GM23248 (cell line): ENCODE measurements around the gene EIF4G3. TPM values are rescaled to one million over a fixed set of nuclear protein-coding genes. Genes with fewer than 3 reads are reported as not detected.

Experiments
- DNase-seq: peaks from one replicate; pipeline ENCODE4 v3.0.0-alpha.2; 2015
- H2AFZ ChIP-seq: fragments of 200-600 bp; sonication (generic); 2 replicates; pipeline ENCODE4 v1.6.1; 2016; ENCODE audit warnings: antibody characterized with exemption
- H3F3A ChIP-seq: fragments of 200-600 bp; sonication (generic); 2 replicates; pipeline ENCODE4 v1.6.1; 2016; ENCODE audit warnings: mild to moderate bottlenecking, antibody characterized with exemption, mixed run types; ENCODE audit not compliant: insufficient read depth
- H3K27ac ChIP-seq: fragments of 200-600 bp; sonication (generic); 2 replicates; pipeline ENCODE4 v1.5.1; 2016; ENCODE audit warnings: mild to moderate bottlenecking
- H3K27me3 ChIP-seq: fragments of 200-600 bp; sonication (generic); replicated peaks from 2 replicates; pipeline ENCODE4 v1.6.1; 2016; ENCODE audit warnings: mild to moderate bottlenecking; ENCODE audit not compliant: insufficient read depth
- H3K36me3 ChIP-seq: fragments of 200-600 bp; sonication (generic); 2 replicates; pipeline ENCODE4 v1.6.1; 2016; ENCODE audit warnings: low read depth, mild to moderate bottlenecking
- H3K4me1 ChIP-seq: fragments of 200-600 bp; sonication (generic); 2 replicates; pipeline ENCODE4 v1.6.1; 2016; ENCODE audit warnings: mild to moderate bottlenecking; ENCODE audit not compliant: insufficient read depth
- H3K4me2 ChIP-seq: fragments of 200-600 bp; sonication (generic); one replicate; pipeline ENCODE4 v1.6.1; 2016; ENCODE audit warnings: mild to moderate bottlenecking; ENCODE audit not compliant: unreplicated experiment
- H3K4me3 ChIP-seq: fragments of 200-600 bp; sonication (generic); 2 replicates; pipeline ENCODE4 v1.5.1; 2016; ENCODE audit warnings: mild to moderate bottlenecking
- H3K79me2 ChIP-seq: fragments of 200-600 bp; sonication (generic); 2 replicates; pipeline ENCODE4 v1.6.1; 2016; ENCODE audit warnings: mild to moderate bottlenecking; ENCODE audit not compliant: insufficient read depth
- H3K9ac ChIP-seq: fragments of 200-600 bp; sonication (generic); 2 replicates; pipeline ENCODE4 v1.6.1; 2016; ENCODE audit warnings: mild to moderate bottlenecking
- H3K9me2 ChIP-seq: fragments of 200-600 bp; sonication (generic); 2 replicates; pipeline ENCODE4 v1.6.1; 2016; ENCODE audit warnings: mixed run types, mild to moderate bottlenecking, moderate library complexity; ENCODE audit not compliant: insufficient read depth
- H3K9me3 ChIP-seq: fragments of 200-600 bp; sonication (generic); one replicate; pipeline ENCODE4 v1.6.1; 2017; ENCODE audit warnings: low read depth
- H4K20me1 ChIP-seq: fragments of 200-600 bp; sonication (generic); 2 replicates; pipeline ENCODE4 v1.6.0; 2016; ENCODE audit not compliant: insufficient read depth
- EZH2 ChIP-seq: fragments of 200-600 bp; sonication (generic); IDR thresholded peaks from 2 replicates; pipeline ENCODE4 v1.6.1; 2018; ENCODE audit warnings: antibody characterized with exemption, mild to moderate bottlenecking; ENCODE audit not compliant: insufficient read depth, poor library complexity, severe bottlenecking
- EZH2phosphoT487 ChIP-seq: fragments of 200-600 bp; sonication (generic); IDR thresholded peaks from 2 replicates; pipeline ENCODE4 v1.6.1; 2018; ENCODE audit warnings: antibody characterized with exemption, moderate library complexity, mild to moderate bottlenecking, low read depth; ENCODE audit not compliant: insufficient read depth
- WGBS, 2 experiments: methylation state at CpG; one replicate each; pipeline ENCODE4 v1.1.6; 2015 to 2017; ENCODE audit warnings: low lambda C conversion rate in 2 of 2, low coverage in 1 of 2; ENCODE audit errors: missing lambda C conversion rate in 2 of 2; 5-methylcytosine and 5-hydroxymethylcytosine counted together
- in situ Hi-C: fragments of 300-500 bp; cut with MboI; formaldehyde crosslinking; loops from 2 replicates; pipeline ENCODE4 v1.15.0; 2020
- polyA plus RNA-seq: library from polyadenylated mRNA; unstranded; fragments of >200 nt; fragmentation: Nextera tagmentation; extraction: Ambion mirVana; gene quantifications from 2 replicates; pipeline ENCODE4 v1.2.1, GENCODE V29; 2016
- total RNA-seq: library from RNA; depleted of rRNA; stranded (reverse); fragments of >200 nt; shearing (Covaris generic); gene quantifications from 2 replicates; pipeline ENCODE4 v1.2.3, GENCODE V29; 2014

EIF4G3 gene
- total and polyA plus RNA-seq, 2 experiments from 2014 or later = 24.0 to 43.1 TPM

DNA sequence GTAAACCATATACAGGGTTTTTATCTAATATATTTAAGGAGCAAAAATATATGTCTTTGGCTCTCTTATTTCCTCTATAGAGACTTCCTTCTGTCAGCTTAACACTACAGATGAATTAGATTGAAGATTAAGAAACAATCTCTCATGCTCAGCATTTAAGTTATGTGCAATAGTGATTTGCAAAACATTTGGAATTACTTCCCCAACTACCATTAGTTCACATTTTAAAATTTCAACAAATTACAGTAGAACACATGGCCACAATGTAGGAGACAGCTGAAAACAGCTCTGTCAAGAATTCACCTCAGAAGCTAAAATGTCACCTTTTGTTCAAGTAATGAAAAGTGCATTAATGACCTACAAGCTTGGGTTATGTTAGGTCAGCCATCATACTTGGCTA, 177.9 kb downstream of the EIF4G3 start:
- Histone ChIP-seq H3K9me3 (no peaks in the 10 kb centered on the region), H3K4me2 (no peak overlapping the region), H3F3A (no peaks in the 10 kb centered on the region), H3K79me2 (peaks cover 70% of the 10 kb centered on the region), H3K4me3 (no peak overlapping the region), H3K9me2 (no peaks in the 10 kb centered on the region), H3K27ac (no peak overlapping the region), H3K27me3 (no peaks in the 10 kb centered on the region), H3K9ac (no peak overlapping the region), H2AFZ (no peak overlapping the region), H3K36me3 (0 out of 2 replicates have a peak, but pooled peaks cover 5% of the 10 kb centered on the region), H3K4me1 (0 out of 2 replicates have a peak, but pooled peaks cover 4% of the 10 kb centered on the region), H4K20me1 (no peaks in the 10 kb centered on the region; the same call in 1 of the 2 replicates)
- no peak for TF ChIP-seq EZH2
- TF ChIP-seq EZH2phosphoT487 = no peak
- in situ Hi-C loops = loop anchor here (25.0 kb wide), 1 partner anchor 188 kb away; the partner anchor contains the start of gene EIF4G3
- DNase-seq = no peak

DNA sequence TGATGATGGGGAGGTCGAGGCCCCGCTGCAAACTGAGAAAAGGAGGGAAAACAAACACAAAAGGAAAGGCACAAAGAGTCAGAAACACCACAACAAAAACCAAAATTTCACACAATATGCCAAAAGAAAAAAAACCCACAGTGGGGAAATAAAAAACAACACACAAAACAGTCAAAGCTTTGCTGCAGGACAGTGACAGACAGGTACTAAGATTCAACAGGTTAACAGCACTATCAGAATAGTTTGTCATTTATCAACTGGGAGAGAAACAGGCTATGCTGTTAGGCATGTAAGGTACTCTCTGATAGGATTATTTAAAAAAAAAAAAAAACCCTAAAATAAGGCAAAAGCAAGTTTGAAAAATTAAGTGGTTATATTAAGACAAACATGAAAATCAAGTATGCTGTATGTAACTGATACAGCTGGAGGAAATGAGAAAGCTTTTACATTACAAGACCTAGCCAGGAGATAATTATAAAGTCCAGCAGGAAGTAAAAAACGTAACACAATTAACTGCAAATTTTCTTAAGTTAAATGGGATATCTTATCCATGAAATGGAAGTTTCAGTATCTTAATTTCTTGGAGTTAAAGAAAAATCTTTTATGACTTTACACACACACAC, 179.0 kb downstream of the EIF4G3 start:
- H3K9ac ChIP-seq = no peak overlapping the region
- 86 to 87% methylated on average over 3 of the region's 3 CpGs for WGBS, 2 experiments
- H3K79me2 ChIP-seq = peaks cover 70% of the 10 kb centered on the region
- no peak for TF ChIP-seq EZH2phosphoT487
- no peak for TF ChIP-seq EZH2
- no peaks in the 10 kb centered on the region; the same call in 1 of the 2 replicates for H4K20me1 ChIP-seq
- no peak overlapping the region for H3K4me2 ChIP-seq
- H3K27me3 ChIP-seq = no peaks in the 10 kb centered on the region
- DNase-seq = no peak
- no peak overlapping the region for H2AFZ ChIP-seq
- peaks cover 3% of the 10 kb centered on the region; the same call in 1 of the 2 replicates for H3F3A ChIP-seq
- 0 out of 2 replicates have a peak, but pooled peaks cover 5% of the 10 kb centered on the region for H3K36me3 ChIP-seq
- in situ Hi-C loops = loop anchor here (25.0 kb wide), 1 partner anchor 190 kb away; the partner anchor contains the start of gene EIF4G3
- no peak overlapping the region for H3K4me3 ChIP-seq
- peaks cover 7% of the 10 kb centered on the region for H3K4me1 ChIP-seq
- H3K9me3 ChIP-seq = no peaks in the 10 kb centered on the region
- H3K27ac ChIP-seq = no peak overlapping the region
- H3K9me2 ChIP-seq = no peaks in the 10 kb centered on the region

DNA sequence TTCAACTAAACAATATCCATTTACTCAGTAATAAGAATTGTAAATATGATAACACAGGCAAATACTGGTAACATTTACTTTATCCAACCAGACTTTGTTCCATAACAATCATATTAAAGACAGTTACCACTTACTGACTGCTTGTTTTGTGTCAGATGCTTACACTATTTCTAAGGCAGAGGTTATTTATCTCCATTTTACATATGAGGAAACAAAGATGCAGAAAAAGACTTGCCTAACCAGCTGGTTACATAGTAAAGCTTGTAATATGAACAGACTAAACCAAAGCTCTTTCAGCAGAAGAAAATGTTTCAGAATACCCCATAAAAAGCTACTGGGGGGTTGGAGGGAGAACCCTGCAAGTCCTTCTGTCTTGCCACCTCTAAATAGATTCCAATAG, 180.1 kb downstream of the EIF4G3 start:
- no peaks in the 10 kb centered on the region for H3K9me2 ChIP-seq
- H3K36me3 ChIP-seq = 0 out of 2 replicates have a peak, but pooled peaks cover 5% of the 10 kb centered on the region
- in situ Hi-C loops = loop anchor here (25.0 kb wide), 1 partner anchor 191 kb away; the partner anchor contains the start of gene EIF4G3
- H2AFZ ChIP-seq = no peak overlapping the region
- H3F3A ChIP-seq = peaks cover 14% of the 10 kb centered on the region
- peaks cover 4% of the 10 kb centered on the region; the same call in 1 of the 2 replicates for H4K20me1 ChIP-seq
- no peak overlapping the region for H3K27ac ChIP-seq
- H3K9me3 ChIP-seq = no peaks in the 10 kb centered on the region
- peaks cover 16% of the 10 kb centered on the region for H3K4me1 ChIP-seq
- H3K79me2 ChIP-seq = peaks cover 70% of the 10 kb centered on the region
- H3K27me3 ChIP-seq = no peaks in the 10 kb centered on the region
- no peak for DNase-seq
- no peak overlapping the region for H3K4me2 ChIP-seq
- H3K9ac ChIP-seq = no peak overlapping the region
- TF ChIP-seq EZH2 (no peak), EZH2phosphoT487 (no peak)
- H3K4me3 ChIP-seq = no peak overlapping the region

GRCh38 chr1:20993716-20994575, 182.8 kb downstream of the EIF4G3 start:
- Histone ChIP-seq H3K4me3 (no peak overlapping the region), H3K9ac (no peak overlapping the region), H3K4me2 (no peak overlapping the region), H3K79me2 (peaks cover 80% of the 10 kb centered on the region), H3K27ac (no peak overlapping the region), H3F3A (peaks cover 14% of the 10 kb centered on the region), H3K4me1 (peaks cover 16% of the 10 kb centered on the region), H2AFZ (no peak overlapping the region), H3K27me3 (no peaks in the 10 kb centered on the region), H3K9me3 (no peaks in the 10 kb centered on the region), H4K20me1 (peaks cover 4% of the 10 kb centered on the region; the same call in 1 of the 2 replicates), H3K9me2 (no peaks in the 10 kb centered on the region), H3K36me3 (no peaks in the 10 kb centered on the region)
- in situ Hi-C loops = loop anchor here (25.0 kb wide), 1 partner anchor 193 kb away; the partner anchor contains the start of gene EIF4G3
- WGBS, 2 experiments = 96 to 97% methylated on average over 5 of the region's 5 CpGs
- DNase-seq = no peak
- TF ChIP-seq EZH2 (no peak), EZH2phosphoT487 (no peak)
